Activated CD4-positive, alpha-beta memory T cell treated with anti-CD3 and anti-CD28 coated beads, Interleukin-2, amount 10 ng/mL, durations not matched to agents 7 days and 5 days (primary cell): ENCODE results near the gene DHRSX. TPM values are rescaled to one million over a fixed set of nuclear protein-coding genes. Genes with fewer than 3 reads are reported as not detected.
"Not testable (repeated sequence)": the region's sequence is repeated elsewhere in the genome, so short reads cannot be mapped to it uniquely, and the experiment has no call there.

Experiments
- CTCF ChIA-PET: fragments of 350-600 bp; sonication (Branson Sonifier 250); formaldehyde crosslinking; loops from one replicate; lab custom pipeline; 2021; ENCODE audit warnings: antibody characterized with exemption, inconsistent platforms; lab: Charles Lee
- POLR2A ChIA-PET: fragments of 350-600 bp; sonication (Branson Sonifier 250); formaldehyde crosslinking; loops from one replicate; lab custom pipeline; 2021; ENCODE audit warnings: antibody characterized with exemption; lab: Charles Lee
- DNase-seq: peaks from one replicate; pipeline ENCODE4 v3.0.0-alpha.2; 2020
- H3K27ac Mint-ChIP-seq: one replicate; pipeline ENCODE4 v1.8.0; 2021; ENCODE audit warnings: mild to moderate bottlenecking, mixed read lengths
- H3K27me3 Mint-ChIP-seq: one replicate; pipeline ENCODE4 v1.8.0; 2021; ENCODE audit warnings: mixed read lengths
- H3K36me3 Mint-ChIP-seq: one replicate; pipeline ENCODE4 v1.8.0; 2021; ENCODE audit warnings: low read depth, mixed read lengths
- H3K4me1 Mint-ChIP-seq: one replicate; pipeline ENCODE4 v1.8.0; 2021; ENCODE audit warnings: mixed read lengths
- H3K4me3 Mint-ChIP-seq: one replicate; pipeline ENCODE4 v1.8.0; 2021; ENCODE audit warnings: mild to moderate bottlenecking, mixed read lengths
- H3K9me3 Mint-ChIP-seq: one replicate; pipeline ENCODE4 v1.8.0; 2021; ENCODE audit warnings: mixed read lengths
- total RNA-seq, 2 experiments: library from RNA; stranded (reverse); gene quantifications; one replicate each; pipeline ENCODE4 v1.2.3, GENCODE V29; 2021

Gene DHRSX
- total RNA-seq, 2 experiments from 2014 or later: 21.1 to 23.7 TPM

DNA sequence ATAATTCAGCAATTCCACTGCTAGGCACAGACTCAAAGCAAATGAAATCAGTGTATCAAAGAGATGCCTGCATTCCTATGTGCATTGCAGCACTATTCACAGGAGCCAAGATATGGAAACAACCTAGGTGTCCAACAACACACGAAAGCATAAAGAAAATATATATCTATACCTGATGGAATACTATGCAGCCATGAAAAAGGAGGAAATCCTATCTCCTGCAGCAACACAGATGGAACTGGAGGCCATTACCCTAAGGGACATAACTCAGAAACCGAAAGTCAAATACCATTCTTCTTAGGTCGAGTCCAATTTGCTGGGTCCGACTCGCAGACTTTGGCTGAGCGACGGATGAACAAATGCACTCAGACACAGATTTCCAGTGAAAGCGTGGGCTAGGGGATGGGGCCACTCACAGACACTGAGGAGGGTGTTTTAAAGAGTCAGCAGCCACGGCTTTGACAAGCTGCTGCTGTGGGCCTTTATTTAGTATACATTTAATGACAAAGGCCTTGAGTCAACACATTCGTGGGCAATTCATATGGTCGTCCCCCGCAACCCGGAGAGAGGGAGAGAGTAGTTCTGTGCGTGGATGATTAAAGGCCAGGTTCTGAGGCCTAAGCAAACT lies 93.8 kb downstream of the DHRSX start:
- Mint-ChIP-seq H3K4me3 (no peak overlapping the region), H3K9me3 (peaks cover 12% of the 10 kb centered on the region), H3K36me3 (peaks cover 26% of the 10 kb centered on the region), H3K27ac (no peak overlapping the region), H3K27me3 (no peaks in the 10 kb centered on the region), H3K4me1 (no peaks in the 10 kb centered on the region)
- CTCF ChIA-PET: no interaction called here
- POLR2A ChIA-PET: no interaction called here
- DNase-seq: no peak

DNA sequence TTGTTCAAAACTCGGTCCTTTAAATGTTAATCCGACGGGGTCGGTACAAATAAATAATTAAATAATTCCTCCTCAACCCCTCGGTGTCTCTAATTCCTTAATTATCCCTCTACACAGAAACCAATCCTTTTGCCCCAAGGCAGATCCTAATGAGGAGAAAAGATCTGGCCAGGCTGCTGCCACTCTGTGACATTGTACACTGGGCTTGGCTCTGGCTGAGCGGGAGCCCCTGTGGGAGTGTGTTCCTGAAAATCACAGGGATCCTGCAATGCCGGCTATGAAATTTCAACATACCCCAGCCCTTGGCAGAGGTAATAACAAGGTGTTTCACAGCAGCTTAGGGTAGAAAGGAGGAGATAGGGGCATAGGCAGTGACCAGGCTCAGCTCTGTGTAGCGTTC lies 96.0 kb downstream of the DHRSX start:
- CTCF ChIA-PET: no interaction called here
- Mint-ChIP-seq H3K36me3 (peaks cover 26% of the 10 kb centered on the region), H3K9me3 (peaks cover 12% of the 10 kb centered on the region), H3K27me3 (no peaks in the 10 kb centered on the region), H3K4me3 (no peak overlapping the region), H3K27ac (no peak overlapping the region), H3K4me1 (no peaks in the 10 kb centered on the region)
- no peak for DNase-seq
- POLR2A ChIA-PET: no interaction called here

DNA sequence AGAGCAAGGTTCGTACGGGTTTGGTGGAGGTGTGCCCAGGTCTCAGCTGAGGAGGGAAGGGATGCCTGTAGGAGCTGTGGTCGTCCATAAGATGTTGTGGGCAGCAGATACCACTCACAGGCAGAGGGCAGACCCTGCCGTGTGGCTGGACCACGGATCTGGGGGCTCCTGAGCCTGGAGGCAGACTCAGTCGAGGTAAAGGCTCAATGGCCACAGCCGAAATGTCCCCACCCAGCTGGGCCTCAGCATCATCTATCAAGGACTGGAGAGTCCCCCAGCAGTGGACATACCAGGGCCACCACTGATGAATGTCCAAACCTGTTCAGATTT lies 98.5 kb downstream of the DHRSX start:
- peaks cover 15% of the 10 kb centered on the region for H3K36me3 Mint-ChIP-seq
- H3K4me1 Mint-ChIP-seq: no peaks in the 10 kb centered on the region
- no peak overlapping the region for H3K27ac Mint-ChIP-seq

DNA sequence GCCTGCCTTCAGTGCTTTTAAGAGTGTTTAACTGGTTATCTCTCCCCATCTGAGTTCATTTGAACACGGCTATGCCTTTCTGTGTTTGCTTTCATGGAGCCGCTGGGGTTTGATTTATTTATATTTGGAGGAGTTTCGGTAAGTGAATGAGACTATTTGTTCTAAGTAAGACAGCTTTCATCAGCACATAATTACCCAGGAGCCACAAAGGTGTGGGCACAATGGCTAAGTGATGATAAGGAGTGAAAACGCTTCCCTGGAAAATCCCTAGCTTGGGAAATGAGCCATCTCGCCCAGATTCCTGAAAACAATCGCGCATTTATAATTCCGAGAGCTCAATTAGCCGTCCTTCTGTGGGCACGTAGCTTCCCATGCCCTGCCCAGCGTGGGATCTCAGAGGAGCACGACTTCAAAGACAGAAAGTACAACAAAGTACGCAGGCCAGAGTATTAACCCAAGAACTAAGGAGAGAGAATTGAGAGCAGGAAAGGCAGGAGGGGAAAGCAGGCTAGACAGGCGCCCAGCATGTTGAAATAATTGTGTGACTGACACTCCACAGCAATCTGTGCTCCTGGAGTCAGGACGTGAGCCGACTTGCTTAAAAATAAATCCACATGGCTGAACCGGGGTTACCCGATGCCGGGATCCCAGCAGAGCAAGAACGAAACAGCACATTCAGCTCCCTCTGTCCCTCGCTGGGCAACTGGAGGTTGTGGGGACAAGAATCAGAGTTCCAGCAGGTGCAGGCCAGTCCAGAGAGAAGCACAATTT lies 99.0 kb downstream of the DHRSX start:
- Mint-ChIP-seq H3K36me3 (peaks cover 9% of the 10 kb centered on the region), H3K27me3 (no peaks in the 10 kb centered on the region), H3K27ac (no peak overlapping the region), H3K4me1 (no peaks in the 10 kb centered on the region), H3K4me3 (no peak overlapping the region), H3K9me3 (peaks cover 3% of the 10 kb centered on the region)
- ChIA-PET CTCF (no interaction called here), POLR2A (no interaction called here)
- DNase-seq: no peak

More for the DNA sequence above, 98.5 kb downstream of the DHRSX start:
- H3K27me3 Mint-ChIP-seq: no peaks in the 10 kb centered on the region
- DNase-seq: no peak
- CTCF ChIA-PET: no interaction called here
- H3K4me3 Mint-ChIP-seq: no peak overlapping the region
- POLR2A ChIA-PET: no interaction called here
- peaks cover 8% of the 10 kb centered on the region for H3K9me3 Mint-ChIP-seq

DNA sequence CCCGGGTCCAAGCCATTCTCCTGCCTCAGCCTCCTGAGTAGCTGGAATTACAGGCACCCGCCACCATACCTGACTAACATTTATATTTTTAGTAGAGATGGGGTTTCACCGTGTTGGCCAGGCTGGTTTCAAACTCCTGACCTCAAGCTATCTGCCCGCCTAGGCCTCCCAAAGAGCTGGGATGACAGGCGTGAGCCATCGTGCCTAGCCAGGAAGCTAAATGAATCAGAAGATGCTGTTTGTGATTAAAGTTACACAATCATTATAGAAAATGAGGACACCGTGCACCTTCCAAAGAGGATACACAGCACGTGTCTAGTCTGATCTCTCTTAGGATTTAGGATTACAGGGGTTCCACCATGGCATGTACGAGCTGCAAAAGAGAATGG lies 99.6 kb downstream of the DHRSX start:
- no peaks in the 10 kb centered on the region for H3K9me3 Mint-ChIP-seq
- no peaks in the 10 kb centered on the region for H3K4me1 Mint-ChIP-seq
- DNase-seq: no peak
- no peak overlapping the region for H3K27ac Mint-ChIP-seq
- no peak overlapping the region for H3K4me3 Mint-ChIP-seq
- ChIA-PET CTCF (no interaction called here), POLR2A (no interaction called here)
- no peaks in the 10 kb centered on the region for H3K27me3 Mint-ChIP-seq
- H3K36me3 Mint-ChIP-seq: peaks cover 6% of the 10 kb centered on the region

DNA sequence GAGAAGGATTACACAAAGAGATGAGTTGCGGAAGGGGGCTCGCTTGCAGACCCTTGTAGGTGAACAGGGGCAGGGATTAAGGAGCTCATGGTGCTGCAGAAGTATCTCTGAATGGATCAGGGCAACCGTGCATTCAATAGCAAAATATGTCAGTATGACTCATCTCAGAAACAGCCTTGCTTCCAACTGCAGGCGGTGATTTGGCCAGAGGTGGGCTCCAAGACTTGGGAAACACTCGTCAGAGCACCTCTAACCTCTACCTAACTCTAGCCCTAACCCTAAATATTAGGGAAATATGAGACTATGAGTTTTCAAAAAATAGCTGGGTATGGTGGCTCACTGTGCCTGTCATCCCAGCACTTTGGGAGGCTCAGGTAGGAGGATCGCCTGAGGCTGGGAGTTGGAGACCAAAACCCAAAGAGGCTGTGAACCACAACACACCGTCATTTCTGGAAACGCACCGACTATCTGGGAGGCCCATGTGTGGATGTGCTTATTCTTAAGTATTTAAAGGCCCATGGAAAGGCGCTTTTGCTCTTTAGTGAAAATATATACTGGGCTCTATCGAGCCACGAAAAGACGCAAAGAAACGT lies 102.6 kb downstream of the DHRSX start:
- Mint-ChIP-seq H3K4me1 (no peaks in the 10 kb centered on the region), H3K27ac (no peak overlapping the region), H3K9me3 (no peaks in the 10 kb centered on the region), H3K4me3 (no peak overlapping the region), H3K27me3 (no peaks in the 10 kb centered on the region), H3K36me3 (peaks cover 3% of the 10 kb centered on the region)
- ChIA-PET POLR2A (no interaction called here), CTCF (no interaction called here)
- no peak for DNase-seq

DNA sequence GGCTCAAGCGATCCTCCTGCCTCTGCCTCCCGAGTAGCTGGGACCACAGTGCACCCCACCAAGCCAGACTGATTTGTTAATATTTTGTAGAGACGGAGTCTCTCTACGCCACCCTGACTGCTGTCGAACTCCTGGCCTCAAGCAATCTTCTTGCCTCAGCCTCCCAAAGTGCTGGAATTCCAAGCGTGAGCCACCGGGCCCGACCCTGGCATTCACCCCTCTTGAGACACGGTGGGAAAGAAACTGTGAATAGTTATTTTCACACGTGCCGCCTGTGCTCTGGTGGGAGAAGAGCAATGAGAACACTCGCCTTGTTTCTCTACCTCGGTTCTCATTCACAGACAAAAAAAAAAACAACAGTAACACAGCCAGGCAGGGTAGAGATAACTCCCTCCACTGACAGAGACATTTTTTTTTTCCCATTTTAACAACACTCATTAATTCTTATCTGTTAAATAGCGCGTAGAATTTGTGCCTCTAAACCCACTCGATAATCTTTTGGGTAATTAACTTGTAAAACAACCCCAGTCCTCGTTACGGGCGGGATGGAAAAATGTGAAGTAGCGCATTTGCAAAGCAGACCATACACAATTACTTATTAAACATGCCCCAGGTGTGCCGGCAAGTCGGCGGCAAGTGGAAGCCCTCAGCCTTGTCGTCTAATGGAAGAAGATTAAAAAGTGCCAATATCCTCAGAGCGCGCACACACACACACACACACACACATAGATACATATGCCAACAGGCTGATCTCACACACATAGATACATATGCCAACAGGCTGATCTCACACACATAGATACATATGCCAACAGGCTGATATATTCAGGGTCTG lies 103.3 kb downstream of the DHRSX start:
- Mint-ChIP-seq H3K9me3 (no peaks in the 10 kb centered on the region), H3K4me1 (no peaks in the 10 kb centered on the region), H3K4me3 (no peak overlapping the region), H3K27me3 (no peaks in the 10 kb centered on the region), H3K27ac (no peak overlapping the region), H3K36me3 (peaks cover 3% of the 10 kb centered on the region)
- POLR2A ChIA-PET: no interaction called here
- no peak for DNase-seq
- CTCF ChIA-PET: no interaction called here

DNA sequence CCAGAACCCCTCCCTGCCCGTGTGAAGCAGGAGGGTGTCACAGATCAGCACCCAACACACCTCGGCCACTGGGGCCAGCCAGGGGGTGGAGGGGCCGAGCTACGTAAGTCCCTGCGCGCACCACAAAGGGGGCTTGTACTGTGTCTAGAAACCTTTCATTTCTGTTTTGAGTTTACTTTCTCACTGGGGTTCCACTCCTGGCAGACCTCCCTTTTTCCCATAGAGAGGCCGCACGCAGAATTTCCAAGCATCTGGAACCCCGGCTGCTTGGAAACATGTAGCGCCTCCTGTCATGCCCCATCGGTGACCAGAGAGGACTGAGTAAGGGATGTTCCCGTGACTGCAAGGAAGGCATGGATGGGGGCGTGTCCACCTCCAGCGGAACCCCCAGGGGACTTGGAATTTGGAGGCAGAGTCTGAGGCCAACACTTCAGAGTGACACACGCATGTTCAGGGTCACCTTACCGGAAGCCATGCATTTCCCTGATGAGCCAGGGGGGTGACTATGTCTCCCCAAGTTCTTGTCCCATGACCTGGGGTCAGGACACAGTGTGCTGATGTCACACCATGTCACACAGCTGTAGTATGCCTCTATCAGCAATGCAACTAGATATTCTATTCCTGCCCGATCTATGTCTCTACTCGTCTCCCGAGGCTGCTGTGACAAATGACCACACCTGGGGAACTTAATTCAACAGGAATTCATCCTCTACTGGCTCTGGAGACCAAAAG lies 105.3 kb downstream of the DHRSX start:
- CTCF ChIA-PET: no interaction called here
- POLR2A ChIA-PET: no interaction called here
- H3K27ac Mint-ChIP-seq: no peak overlapping the region
- no peak overlapping the region for H3K4me3 Mint-ChIP-seq
- peaks cover 20% of the 10 kb centered on the region for H3K36me3 Mint-ChIP-seq
- peaks cover 13% of the 10 kb centered on the region for H3K9me3 Mint-ChIP-seq
- no peaks in the 10 kb centered on the region for H3K4me1 Mint-ChIP-seq
- no peaks in the 10 kb centered on the region for H3K27me3 Mint-ChIP-seq
- DNase-seq: no peak

DNA sequence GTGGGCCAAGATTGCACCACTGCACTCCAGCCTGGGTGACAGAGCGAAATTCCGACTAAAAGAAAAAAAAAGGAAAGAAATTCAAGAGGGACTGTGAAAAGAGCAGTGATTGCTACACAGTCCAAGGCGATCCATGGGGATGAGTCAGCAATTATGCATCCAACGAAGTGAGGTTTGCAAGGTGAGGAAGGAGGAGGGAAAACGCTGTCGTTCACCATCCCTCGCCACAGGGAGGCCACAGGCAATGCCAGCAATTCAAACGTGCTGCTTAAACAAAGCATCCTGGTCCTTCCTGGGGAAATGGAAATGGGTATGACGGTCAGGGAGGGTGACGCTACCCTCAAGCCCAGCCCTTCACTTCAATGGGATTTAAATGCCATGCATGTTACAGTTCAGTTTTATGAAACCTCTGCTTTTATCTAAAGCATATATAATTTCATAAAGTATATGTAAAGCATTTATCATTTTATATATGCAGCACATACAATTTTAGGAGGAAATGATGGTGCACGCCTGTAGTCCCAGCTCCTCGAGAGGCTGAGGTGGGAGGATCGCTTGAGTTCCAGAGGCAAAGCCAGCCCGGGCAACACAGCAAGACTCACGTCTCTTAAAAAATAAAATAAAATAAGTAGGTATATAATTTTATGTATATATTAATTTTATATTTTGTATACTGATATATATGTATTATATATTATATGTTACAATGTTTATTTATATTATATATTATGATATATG lies 108.7 kb downstream of the DHRSX start:
- POLR2A ChIA-PET: no interaction called here

DNA sequence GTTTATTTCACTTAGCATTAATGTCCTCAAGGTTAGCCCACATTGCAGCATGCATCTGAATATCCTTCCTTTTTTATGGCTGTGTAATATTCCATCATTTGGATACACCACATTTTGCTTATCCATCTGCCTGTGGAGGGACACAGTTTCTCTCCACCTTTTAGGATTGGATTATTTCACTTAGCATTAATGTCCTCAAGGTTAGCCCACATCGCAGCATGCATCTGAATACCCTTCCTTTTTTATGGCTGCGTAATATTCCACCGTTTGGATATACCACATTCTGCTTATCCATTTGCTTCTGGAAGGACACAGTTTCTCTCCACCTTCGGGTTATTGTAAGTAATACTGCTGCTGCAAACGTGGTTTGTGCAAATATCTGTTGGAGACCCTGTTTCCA lies 110.0 kb downstream of the DHRSX start:
- H3K9me3 Mint-ChIP-seq: peaks cover 13% of the 10 kb centered on the region
- DNase-seq: no peak
- H3K4me1 Mint-ChIP-seq: no peaks in the 10 kb centered on the region
- no peaks in the 10 kb centered on the region for H3K27me3 Mint-ChIP-seq
- H3K36me3 Mint-ChIP-seq: peaks cover 27% of the 10 kb centered on the region
- no peak overlapping the region for H3K27ac Mint-ChIP-seq
- CTCF ChIA-PET: no interaction called here
- POLR2A ChIA-PET: no interaction called here
- H3K4me3 Mint-ChIP-seq: no peak overlapping the region

More for the DNA sequence above, 108.7 kb downstream of the DHRSX start:
- Mint-ChIP-seq H3K27ac (no peak overlapping the region), H3K27me3 (no peaks in the 10 kb centered on the region), H3K9me3 (peaks cover 13% of the 10 kb centered on the region), H3K4me1 (no peaks in the 10 kb centered on the region), H3K4me3 (no peak overlapping the region), H3K36me3 (peaks cover 27% of the 10 kb centered on the region)
- DNase-seq: no peak
- CTCF ChIA-PET: no interaction called here

DNA sequence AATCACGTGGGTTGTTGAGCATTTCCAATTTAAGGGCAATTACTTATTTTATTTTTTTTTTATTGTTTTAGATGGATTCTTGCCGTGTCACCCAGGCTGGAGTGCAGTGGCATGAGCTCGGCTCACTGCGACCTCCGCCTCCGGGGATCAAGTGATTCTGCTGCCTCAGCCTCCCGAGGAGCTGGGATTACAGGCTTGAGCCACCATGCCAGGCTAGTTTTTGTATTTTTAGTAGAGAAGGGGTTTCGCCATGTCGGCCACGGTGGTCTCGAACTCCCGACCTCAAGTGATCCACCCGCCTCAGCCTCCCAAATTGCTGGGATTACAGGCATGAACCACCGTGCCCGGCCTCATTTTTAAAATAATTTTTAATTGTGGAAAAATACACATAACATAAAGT lies 111.0 kb downstream of the DHRSX start:
- CTCF ChIA-PET, H3K27ac Mint-ChIP-seq, POLR2A ChIA-PET, H3K27me3 Mint-ChIP-seq, DNase-seq, H3K4me1 Mint-ChIP-seq, H3K4me3 Mint-ChIP-seq: not testable (repeated sequence)
- H3K9me3 Mint-ChIP-seq: peaks cover 13% of the 10 kb centered on the region
- H3K36me3 Mint-ChIP-seq: peaks cover 27% of the 10 kb centered on the region

DNA sequence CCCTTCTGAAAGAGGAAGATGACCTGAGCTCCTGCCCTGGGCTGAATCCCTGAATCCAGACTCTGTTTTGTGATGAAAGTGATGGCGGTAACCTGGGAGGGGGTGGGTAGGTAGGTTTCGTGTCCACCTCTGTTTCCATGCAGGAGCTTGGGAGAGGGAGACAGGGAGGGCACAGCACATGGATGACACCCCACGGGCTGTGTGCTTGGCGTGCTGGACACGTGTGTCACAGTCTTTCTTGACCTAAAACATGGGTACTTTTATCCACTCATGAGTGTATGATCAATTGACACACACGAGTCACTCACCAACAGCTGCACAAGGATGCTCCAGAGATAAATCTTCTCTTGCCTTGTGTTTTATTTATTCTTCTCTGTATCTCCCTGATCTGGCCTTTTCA lies 111.5 kb downstream of the DHRSX start:
- Mint-ChIP-seq H3K27ac (no peak overlapping the region), H3K36me3 (peaks cover 27% of the 10 kb centered on the region), H3K9me3 (peaks cover 13% of the 10 kb centered on the region), H3K4me3 (no peak overlapping the region), H3K27me3 (no peaks in the 10 kb centered on the region), H3K4me1 (no peaks in the 10 kb centered on the region)
- DNase-seq: no peak
- CTCF ChIA-PET: no interaction called here
- POLR2A ChIA-PET: no interaction called here
